ENCODE measurements around the gene PTGFRN. TPM values are rescaled to one million over a fixed set of nuclear protein-coding genes. Genes with fewer than 3 reads are reported as not detected.

PTGFRN gene
- total and polyA plus RNA-seq, 9 of the 15 experiments (the other 6 are each of a cell fraction or from before 2014, with no cell fraction given), result 17.3 to 33.1 (median 25.7) TPM

DNA sequence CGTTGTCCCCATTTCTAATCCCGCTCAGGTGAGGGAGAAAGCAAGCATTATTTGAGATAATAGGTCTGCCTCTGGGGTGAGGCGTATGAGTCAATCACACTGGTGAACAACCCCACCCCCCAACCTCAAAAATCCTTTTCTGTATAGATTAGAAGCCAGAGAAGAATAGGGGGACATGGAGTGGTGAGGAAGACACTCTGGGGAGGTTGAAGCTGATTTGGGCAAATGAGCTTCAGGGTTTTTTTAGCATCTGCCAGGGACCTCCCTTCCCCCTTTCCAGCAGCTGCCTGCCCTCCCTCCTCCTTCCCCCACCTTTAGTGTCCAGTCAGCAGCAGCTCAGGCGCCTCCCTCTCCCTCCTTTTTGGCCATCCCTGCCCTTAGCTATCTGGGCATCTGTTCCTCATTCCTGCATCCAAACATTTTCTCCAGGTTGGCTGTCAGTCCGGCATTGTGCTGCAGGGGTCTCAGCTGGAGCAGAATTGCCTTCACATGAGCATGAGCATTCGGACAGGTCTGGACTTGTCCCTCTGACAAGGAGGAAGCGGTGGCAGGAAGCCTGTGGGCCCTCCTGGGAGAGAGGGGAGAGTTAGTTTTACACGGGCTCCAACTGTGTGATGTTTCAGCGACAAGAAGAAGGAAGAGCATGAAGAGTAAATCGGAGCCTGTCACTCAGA, 30.8 kb upstream of the PTGFRN start:
- H2AFZ ChIP-seq (ENCODE audit: low read depth, low read length), result peak overlapping the region; percentile 84
- no TSS peak for BruUV-seq (replicated peaks)
- 33% methylated on average over 9 of the region's 10 CpGs for WGBS (ENCODE audit: insufficient coverage, low coverage, missing lambda C conversion rate)
- TF ChIP-seq GTF2A2 (tag; IDR thresholded peaks at IDR 0.05), result no peak
- TF ChIP-seq CREB1 (IDR thresholded peaks at IDR 0.05), result no peak
- 0 out of 2 replicates have a peak, but pooled peaks have one; percentile 34 for TF ChIP-seq CREB1 (CRISPR knock-in tag; IDR thresholded peaks at IDR 0.05)
- TF ChIP-seq ZNF174 (CRISPR knock-in tag; IDR thresholded peaks at IDR 0.05), result no peak
- TF ChIP-seq SIRT6 (IDR thresholded peaks at IDR 0.05; ENCODE audit: low read depth, low read length), result no peak
- no peak for TF ChIP-seq ZMIZ1 (IDR thresholded peaks at IDR 0.05; ENCODE audit: low read depth in 2 of 2, low read length in 2 of 2)
- peak; percentile 5; the same call in 1 of the 2 replicates for TF ChIP-seq TEAD4 (IDR thresholded peaks at IDR 0.05; ENCODE audit: low read length)
- no peak for TF ChIP-seq TEAD4 (CRISPR knock-in tag; IDR thresholded peaks at IDR 0.05; ENCODE audit: borderline replicate concordance)
- TF ChIP-seq CBFB (CRISPR knock-in tag; IDR thresholded peaks at IDR 0.05), result no peak
- no peak for TF ChIP-seq ESRRB (CRISPR knock-in tag; IDR thresholded peaks at IDR 0.05; ENCODE audit: borderline replicate concordance)
- TF ChIP-seq ARID1B (IDR thresholded peaks at IDR 0.05), result no peak; the same call in 1 of the 2 replicates
- no peak for TF ChIP-seq SREBF2 (CRISPR knock-in tag; IDR thresholded peaks at IDR 0.05)
- TF ChIP-seq, protein P1, sequence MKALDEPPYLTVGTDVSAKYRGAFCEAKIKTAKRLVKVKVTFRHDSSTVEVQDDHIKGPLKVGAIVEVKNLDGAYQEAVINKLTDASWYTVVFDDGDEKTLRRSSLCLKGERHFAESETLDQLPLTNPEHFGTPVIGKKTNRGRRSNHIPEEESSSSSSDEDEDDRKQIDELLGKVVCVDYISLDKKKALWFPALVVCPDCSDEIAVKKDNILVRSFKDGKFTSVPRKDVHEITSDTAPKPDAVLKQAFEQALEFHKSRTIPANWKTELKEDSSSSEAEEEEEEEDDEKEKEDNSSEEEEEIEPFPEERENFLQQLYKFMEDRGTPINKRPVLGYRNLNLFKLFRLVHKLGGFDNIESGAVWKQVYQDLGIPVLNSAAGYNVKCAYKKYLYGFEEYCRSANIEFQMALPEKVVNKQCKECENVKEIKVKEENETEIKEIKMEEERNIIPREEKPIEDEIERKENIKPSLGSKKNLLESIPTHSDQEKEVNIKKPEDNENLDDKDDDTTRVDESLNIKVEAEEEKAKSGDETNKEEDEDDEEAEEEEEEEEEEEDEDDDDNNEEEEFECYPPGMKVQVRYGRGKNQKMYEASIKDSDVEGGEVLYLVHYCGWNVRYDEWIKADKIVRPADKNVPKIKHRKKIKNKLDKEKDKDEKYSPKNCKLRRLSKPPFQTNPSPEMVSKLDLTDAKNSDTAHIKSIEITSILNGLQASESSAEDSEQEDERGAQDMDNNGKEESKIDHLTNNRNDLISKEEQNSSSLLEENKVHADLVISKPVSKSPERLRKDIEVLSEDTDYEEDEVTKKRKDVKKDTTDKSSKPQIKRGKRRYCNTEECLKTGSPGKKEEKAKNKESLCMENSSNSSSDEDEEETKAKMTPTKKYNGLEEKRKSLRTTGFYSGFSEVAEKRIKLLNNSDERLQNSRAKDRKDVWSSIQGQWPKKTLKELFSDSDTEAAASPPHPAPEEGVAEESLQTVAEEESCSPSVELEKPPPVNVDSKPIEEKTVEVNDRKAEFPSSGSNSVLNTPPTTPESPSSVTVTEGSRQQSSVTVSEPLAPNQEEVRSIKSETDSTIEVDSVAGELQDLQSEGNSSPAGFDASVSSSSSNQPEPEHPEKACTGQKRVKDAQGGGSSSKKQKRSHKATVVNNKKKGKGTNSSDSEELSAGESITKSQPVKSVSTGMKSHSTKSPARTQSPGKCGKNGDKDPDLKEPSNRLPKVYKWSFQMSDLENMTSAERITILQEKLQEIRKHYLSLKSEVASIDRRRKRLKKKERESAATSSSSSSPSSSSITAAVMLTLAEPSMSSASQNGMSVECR (CRISPR knock-in tag; IDR thresholded peaks at IDR 0.05), result no peak
- 0 out of 2 replicates have a peak, but pooled peaks have one; percentile 7 for TF ChIP-seq RBFOX2 (IDR thresholded peaks at IDR 0.05; ENCODE audit: low read depth, low read length)

More for the DNA sequence above, 30.8 kb upstream of the PTGFRN start:
- Histone ChIP-seq H3K4me2 (ENCODE audit: insufficient read depth, low read length) (peak overlapping the region; percentile 72), H3K27ac (ENCODE audit: extremely low read depth, low read depth, low read length) (peak overlapping the region; percentile 48; the same call in 2 of the 3 replicates), H4K20me1 (replicated peaks; ENCODE audit: control insufficient read depth, insufficient read depth, low read length) (no peaks in the 10 kb centered on the region), H3K27me3 (ENCODE audit: control insufficient read depth in 2 of 2, insufficient read depth in 2 of 2, low read length in 2 of 2) (no peaks in the 10 kb centered on the region), H3K9ac (ENCODE audit: insufficient read depth in 1 of 2, low read depth in 2 of 2, low read length in 2 of 2) (peak overlapping the region; percentile 24 to 46; a peak in 2 of 4 replicates), H3K9me3 (replicated peaks; ENCODE audit: control insufficient read depth, insufficient read depth, low read depth, low read length) (no peaks in the 10 kb centered on the region), H3K79me2 (ENCODE audit: control insufficient read depth, insufficient read depth, low read length) (no peaks in the 10 kb centered on the region), H3K4me1 (replicated peaks in 1 of 2; ENCODE audit: control insufficient read depth in 2 of 2, insufficient read depth in 2 of 2, low read length in 2 of 2) (peaks cover 28 to 40% of the 10 kb centered on the region in 2 experiments), H3K36me3 (ENCODE audit: control insufficient read depth, insufficient read depth, low read length) (no peaks in the 10 kb centered on the region), H3K9me1 (ENCODE audit: control insufficient read depth, insufficient read depth, low read length) (no peaks in the 10 kb centered on the region), H3K4me3 (peak overlapping the region; percentile 19; the same call in 1 of the 2 replicates)
- ATAC-seq (peak; percentile 39), FAIRE-seq (peak; percentile 65), DNase-seq (ENCODE audit: extremely low read depth in 1 of 4, low spot score in 3 of 4) (peak; percentile 47 to 66 (median 56))
- intact Hi-C loops (cut with micrococcal nuclease) (loop anchor here (2.0 kb wide), 1 partner anchor 52 kb away; no protein-coding TSS in a partner anchor), in situ Hi-C loops (cut with MboI) (no loop called here)
- ChIA-PET POLR2A (interaction anchor here (0.9 to 2.2 kb wide), 4 partner anchors 8 to 41 kb away, joined by 3 to 9 read pairs (median 6); no protein-coding TSS in a partner anchor), CTCF (ENCODE audit: low intra/inter-chr PET ratio) (interaction anchor here (0.6 kb wide), 1 partner anchor 141 kb away, joined by 3 read pairs; no protein-coding TSS in a partner anchor)
